Cerebellar cortex (tissue), 1 donor: ENCODE results near the gene HSD17B3.
"Not testable (repeated sequence)": the region's sequence is repeated elsewhere in the genome, so short reads cannot be mapped to it uniquely, and the experiment has no call there.

ENCODE experiments used
- DNase-seq: peaks from one replicate; pipeline ENCODE4 v3.0.0-alpha.2; 2015; ENCODE audit warnings: low spot score

The HSD17B3 gene

GRCh38 chr9:96302021-96302420 lies at the start of gene HSD17B3:
HSD17B3 (minus strand) TSS chr9:96302176; CDS start chr9:96302104, 72 bp downstream.
- no peak for DNase-seq

- no peak for DNase-seq
Measured at GRCh38 chr9:96350866-96351265, 48.9 kb upstream of the HSD17B3 start.

GRCh38 chr9:96348261-96348660 lies 46.3 kb upstream of the HSD17B3 start:
- DNase-seq, result no peak

- DNase-seq, result no peak
Measured at GRCh38 chr9:96345551-96345950, 43.6 kb upstream of the HSD17B3 start.

- DNase-seq, result no peak
Measured at GRCh38 chr9:96344458-96345180, 42.6 kb upstream of the HSD17B3 start.

GRCh38 chr9:96343515-96344360 lies 41.8 kb upstream of the HSD17B3 start:
- DNase-seq, result no peak

GRCh38 chr9:96342571-96343245 lies 40.7 kb upstream of the HSD17B3 start:
- no peak for DNase-seq

- DNase-seq, result no peak
Measured at GRCh38 chr9:96340707-96341106, 38.7 kb upstream of the HSD17B3 start.

GRCh38 chr9:96338299-96338698 lies 36.3 kb upstream of the HSD17B3 start:
- no peak for DNase-seq

GRCh38 chr9:96333958-96334357 lies 32.0 kb upstream of the HSD17B3 start:
- DNase-seq, result no peak

- DNase-seq, result no peak
Measured at GRCh38 chr9:96331236-96331947, 29.4 kb upstream of the HSD17B3 start.

- peak; percentile 53 for DNase-seq
Measured at GRCh38 chr9:96327694-96328352, 25.8 kb upstream of the HSD17B3 start.

- DNase-seq, result no peak
Measured at GRCh38 chr9:96323169-96323568, 21.2 kb upstream of the HSD17B3 start.

GRCh38 chr9:96322736-96323135 lies 20.8 kb upstream of the HSD17B3 start:
- not testable (repeated sequence) for DNase-seq

GRCh38 chr9:96322210-96322609 lies 20.2 kb upstream of the HSD17B3 start:
- not testable (repeated sequence) for DNase-seq

GRCh38 chr9:96321515-96321914 lies 19.5 kb upstream of the HSD17B3 start:
- DNase-seq, result no peak

- no peak for DNase-seq
Measured at GRCh38 chr9:96320749-96321280, 18.8 kb upstream of the HSD17B3 start.

GRCh38 chr9:96318921-96319565 lies 17.1 kb upstream of the HSD17B3 start:
- no peak for DNase-seq

GRCh38 chr9:96317335-96317980 lies 15.5 kb upstream of the HSD17B3 start:
- DNase-seq, result peak; percentile 77

GRCh38 chr9:96309850-96310249 lies 7.9 kb upstream of the HSD17B3 start:
- DNase-seq, result no peak
